ENCODE data around the gene HORMAD2.

HORMAD2 gene

GRCh38 chr22:30074994-30075393 lies 5.3 kb upstream of the HORMAD2 start:
- TF ChIP-seq PPARA (CRISPR knock-in tag; IDR thresholded peaks at IDR 0.05; ENCODE audit: borderline replicate concordance) (no peak), ISL1 (CRISPR knock-in tag; IDR thresholded peaks at IDR 0.05) (no peak), CSDC2 (CRISPR knock-in tag; IDR thresholded peaks at IDR 0.05) (no peak), CSRNP3 (CRISPR knock-in tag; IDR thresholded peaks at IDR 0.05) (no peak), OSR1 (CRISPR knock-in tag; IDR thresholded peaks at IDR 0.05) (no peak), ESRRG (CRISPR knock-in tag; IDR thresholded peaks at IDR 0.05) (no peak), RARB (CRISPR knock-in tag; IDR thresholded peaks at IDR 0.05) (no peak), ZNF565 (CRISPR knock-in tag; conservative IDR thresholded peaks at IDR 0.05; ENCODE audit: low read depth) (no peak), BACH2 (CRISPR knock-in tag; IDR thresholded peaks at IDR 0.05; ENCODE audit: borderline replicate concordance) (no peak), TSHZ2 (CRISPR knock-in tag; IDR thresholded peaks at IDR 0.05) (no peak)
- ATAC-seq: no peak

- TF ChIP-seq ARNTL (CRISPR knock-in tag; IDR thresholded peaks at IDR 0.05; ENCODE audit: borderline replicate concordance, low read depth) (no peak), POU6F1 (CRISPR knock-in tag; IDR thresholded peaks at IDR 0.05; ENCODE audit: borderline replicate concordance, low read depth) (no peak), CREB5 (CRISPR knock-in tag; IDR thresholded peaks at IDR 0.05; ENCODE audit: low read depth) (no peak), GLIS3 (CRISPR knock-in tag; IDR thresholded peaks at IDR 0.05) (no peak), ZFP3 (CRISPR knock-in tag; IDR thresholded peaks at IDR 0.05) (no peak), TSHZ2 (CRISPR knock-in tag; IDR thresholded peaks at IDR 0.05) (no peak), ZC3H10 (CRISPR knock-in tag; IDR thresholded peaks at IDR 0.05) (no peak), ZNF565 (CRISPR knock-in tag; conservative IDR thresholded peaks at IDR 0.05; ENCODE audit: low read depth) (no peak), ZFP30 (CRISPR knock-in tag; IDR thresholded peaks at IDR 0.05) (no peak), PATZ1 (CRISPR knock-in tag; IDR thresholded peaks at IDR 0.05; ENCODE audit: borderline replicate concordance) (no peak), PPARA (CRISPR knock-in tag; IDR thresholded peaks at IDR 0.05; ENCODE audit: borderline replicate concordance) (no peak), CSDC2 (CRISPR knock-in tag; IDR thresholded peaks at IDR 0.05) (no peak), OSR1 (CRISPR knock-in tag; IDR thresholded peaks at IDR 0.05) (no peak), ZNF70 (CRISPR knock-in tag; IDR thresholded peaks at IDR 0.05) (no peak), ESRRG (CRISPR knock-in tag; IDR thresholded peaks at IDR 0.05) (no peak), SNAI2 (CRISPR knock-in tag; IDR thresholded peaks at IDR 0.05) (no peak), TOX (CRISPR knock-in tag; IDR thresholded peaks at IDR 0.05; ENCODE audit: borderline replicate concordance) (no peak), BACH2 (CRISPR knock-in tag; IDR thresholded peaks at IDR 0.05; ENCODE audit: borderline replicate concordance) (no peak), ISL1 (CRISPR knock-in tag; IDR thresholded peaks at IDR 0.05) (no peak)
- ATAC-seq: no peak
These were observed 2.9 kb upstream of the HORMAD2 start for GRCh38 chr22:30077279-30077880.
